Activated naive CD4-positive, alpha-beta T cell treated with anti-CD3 and anti-CD28 coated beads for 36 hours (primary cell): ENCODE data around the gene ALG1L2. TPM values are rescaled to one million over a fixed set of nuclear protein-coding genes. Genes with fewer than 3 reads are reported as not detected.
"Not testable (repeated sequence)": the region's sequence is repeated elsewhere in the genome, so short reads cannot be mapped to it uniquely, and the experiment has no call there.

Experiments used
- CTCF ChIA-PET: fragments of 350-600 bp; sonication (Branson Sonifier 250); formaldehyde crosslinking; loops from one replicate; lab custom pipeline; 2021; ENCODE audit warnings: antibody characterized with exemption; lab: Charles Lee
- DNase-seq: peaks from one replicate; pipeline ENCODE4 v3.0.0-alpha.2; 2020
- H3K27ac Mint-ChIP-seq: one replicate; pipeline ENCODE4 v1.8.0; 2021; ENCODE audit warnings: mild to moderate bottlenecking, mixed read lengths
- H3K27me3 Mint-ChIP-seq: one replicate; pipeline ENCODE4 v1.8.0; 2021; ENCODE audit warnings: low read depth, mixed read lengths
- H3K36me3 Mint-ChIP-seq: one replicate; pipeline ENCODE4 v1.8.0; 2021; ENCODE audit warnings: low read depth, mixed read lengths
- H3K4me1 Mint-ChIP-seq: one replicate; pipeline ENCODE4 v1.8.0; 2021; ENCODE audit warnings: low read depth, mixed read lengths
- H3K4me3 Mint-ChIP-seq: one replicate; pipeline ENCODE4 v1.8.0; 2021; ENCODE audit warnings: mild to moderate bottlenecking, moderate library complexity, mixed read lengths
- H3K9me3 Mint-ChIP-seq: one replicate; pipeline ENCODE4 v1.8.0; 2021; ENCODE audit warnings: mixed read lengths
- intact Hi-C: fragments of 100-400 bp; cut with micrococcal nuclease; formaldehyde crosslinking; loops from one replicate; pipeline ENCODE4 v1.15.1; 2023
- total RNA-seq, 2 experiments: library from RNA; stranded (reverse); gene quantifications; one replicate each; pipeline ENCODE4 v1.2.3, GENCODE V29; 2021

Gene ALG1L2
- total RNA-seq, 2 experiments from 2014 or later, result not detected

GRCh38 chr3:130073582-130073981 is 8.0 kb upstream of the ALG1L2 start:
- intact Hi-C loops, result no loop called here
- Mint-ChIP-seq H3K27me3 (no peaks in the 10 kb centered on the region), H3K36me3 (no peaks in the 10 kb centered on the region), H3K9me3 (no peaks in the 10 kb centered on the region), H3K27ac (no peak overlapping the region), H3K4me1 (no peaks in the 10 kb centered on the region), H3K4me3 (no peak overlapping the region)
- CTCF ChIA-PET, result no interaction called here
- DNase-seq, result no peak

GRCh38 chr3:130077636-130078035 is 4.0 kb upstream of the ALG1L2 start:
- Mint-ChIP-seq H3K27ac (no peak overlapping the region), H3K4me1 (no peaks in the 10 kb centered on the region), H3K9me3 (no peaks in the 10 kb centered on the region), H3K27me3 (peaks cover 9% of the 10 kb centered on the region), H3K36me3 (no peaks in the 10 kb centered on the region), H3K4me3 (no peak overlapping the region)
- DNase-seq, result no peak
- CTCF ChIA-PET, result no interaction called here
- intact Hi-C loops, result no loop called here

GRCh38 chr3:130083363-130084090 is 1.9 kb downstream of the ALG1L2 start:
- H3K4me3 Mint-ChIP-seq, DNase-seq, H3K27me3 Mint-ChIP-seq, H3K36me3 Mint-ChIP-seq, H3K9me3 Mint-ChIP-seq, CTCF ChIA-PET, H3K27ac Mint-ChIP-seq, intact Hi-C loops, H3K4me1 Mint-ChIP-seq: not testable (repeated sequence)

GRCh38 chr3:130084436-130084980 is 2.9 kb downstream of the ALG1L2 start:
- Mint-ChIP-seq H3K27me3 (peaks cover 9% of the 10 kb centered on the region), H3K4me3 (no peak overlapping the region), H3K4me1 (no peaks in the 10 kb centered on the region), H3K36me3 (no peaks in the 10 kb centered on the region), H3K9me3 (peaks cover 2% of the 10 kb centered on the region), H3K27ac (no peak overlapping the region)
- CTCF ChIA-PET, result no interaction called here
- DNase-seq, result no peak
- intact Hi-C loops, result no loop called here

- peaks cover 2% of the 10 kb centered on the region for H3K9me3 Mint-ChIP-seq
- H3K4me3 Mint-ChIP-seq, result no peak overlapping the region
- H3K27ac Mint-ChIP-seq, result no peak overlapping the region
These were observed 4.2 kb downstream of the ALG1L2 start for GRCh38 chr3:130085881-130086280.

GRCh38 chr3:130086628-130087027 is 5.0 kb downstream of the ALG1L2 start:
- H3K27me3 Mint-ChIP-seq, H3K27ac Mint-ChIP-seq: not testable (repeated sequence)

More at GRCh38 chr3:130085881-130086280, 4.2 kb downstream of the ALG1L2 start:
- intact Hi-C loops, result no loop called here
- Mint-ChIP-seq H3K36me3 (peaks cover 2% of the 10 kb centered on the region), H3K27me3 (peaks cover 9% of the 10 kb centered on the region), H3K4me1 (no peaks in the 10 kb centered on the region)
- CTCF ChIA-PET, result no interaction called here
- no peak for DNase-seq

GRCh38 chr3:130088061-130088460 is 6.4 kb downstream of the ALG1L2 start:
- intact Hi-C loops, result no loop called here
- no peak for DNase-seq
- peaks cover 1% of the 10 kb centered on the region for H3K4me1 Mint-ChIP-seq
- no peak overlapping the region for H3K4me3 Mint-ChIP-seq
- H3K9me3 Mint-ChIP-seq, result peaks cover 2% of the 10 kb centered on the region
- no peak overlapping the region for H3K27ac Mint-ChIP-seq
- H3K36me3 Mint-ChIP-seq, result peaks cover 2% of the 10 kb centered on the region
- H3K27me3 Mint-ChIP-seq, result no peaks in the 10 kb centered on the region
- CTCF ChIA-PET, result no interaction called here

More at GRCh38 chr3:130086628-130087027, 5.0 kb downstream of the ALG1L2 start:
- intact Hi-C loops, H3K9me3 Mint-ChIP-seq, H3K4me1 Mint-ChIP-seq, H3K4me3 Mint-ChIP-seq, H3K36me3 Mint-ChIP-seq, DNase-seq, CTCF ChIA-PET: not testable (repeated sequence)

GRCh38 chr3:130090681-130091080 is 9.1 kb downstream of the ALG1L2 start:
- H3K27me3 Mint-ChIP-seq, DNase-seq, intact Hi-C loops, H3K9me3 Mint-ChIP-seq, H3K36me3 Mint-ChIP-seq, H3K27ac Mint-ChIP-seq, H3K4me3 Mint-ChIP-seq: not testable (repeated sequence)
- H3K4me1 Mint-ChIP-seq, result peaks cover 19% of the 10 kb centered on the region
- CTCF ChIA-PET, result interaction anchor here (0.9 kb wide), 1 partner anchor 148 kb away, joined by 5 read pairs; no protein-coding TSS in a partner anchor

GRCh38 chr3:130091958-130092357 is 10.3 kb downstream of the ALG1L2 start:
- H3K36me3 Mint-ChIP-seq, result peaks cover 2% of the 10 kb centered on the region
- DNase-seq, result no peak
- intact Hi-C loops, result no loop called here
- no peaks in the 10 kb centered on the region for H3K9me3 Mint-ChIP-seq
- peaks cover 19% of the 10 kb centered on the region for H3K4me1 Mint-ChIP-seq
- no peak overlapping the region for H3K4me3 Mint-ChIP-seq
- H3K27me3 Mint-ChIP-seq, result no peaks in the 10 kb centered on the region
- CTCF ChIA-PET, result no interaction called here
- H3K27ac Mint-ChIP-seq, result no peak overlapping the region

- peak; percentile 68 for DNase-seq
- CTCF ChIA-PET, result interaction anchor here (0.7 to 6.4 kb wide), 2 partner anchors 152 to 159 kb away, joined by 3 to 24 read pairs; no protein-coding TSS in a partner anchor
- intact Hi-C loops, result no loop called here
- Mint-ChIP-seq H3K27ac (no peak overlapping the region), H3K36me3 (peaks cover 2% of the 10 kb centered on the region), H3K27me3 (no peaks in the 10 kb centered on the region), H3K4me1 (peaks cover 23% of the 10 kb centered on the region), H3K4me3 (peak overlapping the region; percentile 39), H3K9me3 (no peaks in the 10 kb centered on the region)
These were observed 12.2 kb downstream of the ALG1L2 start for GRCh38 chr3:130093741-130094391.

- H3K4me3 Mint-ChIP-seq, H3K27me3 Mint-ChIP-seq, H3K27ac Mint-ChIP-seq, H3K36me3 Mint-ChIP-seq, intact Hi-C loops, H3K9me3 Mint-ChIP-seq: not testable (repeated sequence)
- H3K4me1 Mint-ChIP-seq, result peaks cover 23% of the 10 kb centered on the region
- CTCF ChIA-PET, result interaction anchor here (0.7 to 6.4 kb wide), 3 partner anchors 12 to 152 kb away, joined by 3 to 24 read pairs (median 3); no protein-coding TSS in a partner anchor
- DNase-seq, result peak; percentile 44
These were observed 12.9 kb downstream of the ALG1L2 start for GRCh38 chr3:130094491-130094941.

- intact Hi-C loops, result loop anchor here (2.0 to 5.0 kb wide), 2 partner anchors 153 to 469 kb away; no protein-coding TSS in a partner anchor
- CTCF ChIA-PET, result interaction anchor here (6.4 kb wide), 1 partner anchor 154 kb away, joined by 24 read pairs; no protein-coding TSS in a partner anchor
- not testable (repeated sequence) for H3K9me3 Mint-ChIP-seq, DNase-seq, H3K27me3 Mint-ChIP-seq, H3K36me3 Mint-ChIP-seq, H3K27ac Mint-ChIP-seq, H3K4me3 Mint-ChIP-seq
- peaks cover 23% of the 10 kb centered on the region for H3K4me1 Mint-ChIP-seq
These were observed 14.2 kb downstream of the ALG1L2 start for GRCh38 chr3:130095858-130096257.
